ENCODE data around the gene CCDC17.
A peak's percentile ranks its signal among the peaks of the same experiment; 100 is the strongest.

CCDC17 gene

GRCh38 chr1:45623972-45624371 is at the start of gene CCDC17:
Gene CCDC17, minus strand, starts transcription at chr1:45624054. Its CDS starts 145 bp downstream, at chr1:45623909.
- no peak for DNase-seq

- DNase-seq: no peak
Measured at GRCh38 chr1:45669859-45670655, 46.2 kb upstream of the CCDC17 start.

- DNase-seq: no peak
Measured at GRCh38 chr1:45669379-45669778, 45.5 kb upstream of the CCDC17 start.

GRCh38 chr1:45668526-45668925 is 44.7 kb upstream of the CCDC17 start:
- no peak for DNase-seq

GRCh38 chr1:45667321-45668111 is 43.7 kb upstream of the CCDC17 start:
- no peak for DNase-seq

- no peak for DNase-seq
Measured at GRCh38 chr1:45666836-45667235, 43.0 kb upstream of the CCDC17 start.

GRCh38 chr1:45660336-45660735 is 36.5 kb upstream of the CCDC17 start:
- no peak for DNase-seq

GRCh38 chr1:45659222-45659621 is 35.4 kb upstream of the CCDC17 start:
- DNase-seq: no peak

- DNase-seq: no peak
Measured at GRCh38 chr1:45658171-45658570, 34.3 kb upstream of the CCDC17 start.

GRCh38 chr1:45656573-45657226 is 32.8 kb upstream of the CCDC17 start:
- DNase-seq: no peak

- DNase-seq: no peak
Measured at GRCh38 chr1:45654540-45655280, 30.9 kb upstream of the CCDC17 start.

- peak; percentile 73 to 87 for DNase-seq
Measured at GRCh38 chr1:45647248-45648021, 23.6 kb upstream of the CCDC17 start.

GRCh38 chr1:45644661-45645060 is 20.8 kb upstream of the CCDC17 start:
- peak; percentile 7 to 20 for DNase-seq

GRCh38 chr1:45643978-45644377 is 20.1 kb upstream of the CCDC17 start:
- DNase-seq: no peak

- DNase-seq: no peak
Measured at GRCh38 chr1:45643321-45643720, 19.5 kb upstream of the CCDC17 start.

GRCh38 chr1:45640293-45640692 is 16.4 kb upstream of the CCDC17 start:
- DNase-seq: no peak

- DNase-seq: no peak
Measured at GRCh38 chr1:45635211-45635610, 11.4 kb upstream of the CCDC17 start.

- no peak for DNase-seq
Measured at GRCh38 chr1:45630429-45630828, 6.6 kb upstream of the CCDC17 start.

GRCh38 chr1:45629035-45629434 is 5.2 kb upstream of the CCDC17 start:
- peak; percentile 50 to 55 for DNase-seq

GRCh38 chr1:45622524-45623394 is 1.1 kb downstream of the CCDC17 start:
- no peak for DNase-seq

All from Kasumi-1 (cell line).